SU-DHL-6 (cell line): ENCODE measurements around the gene KRTAP4-5.

Experiments
- H2AFZ ChIP-seq: fragments of 200-600 bp; sonication (generic); 2 replicates; pipeline ENCODE4 v1.6.1; 2014; ENCODE audit warnings: low read depth, mild to moderate bottlenecking, moderate library complexity, mixed read lengths, antibody characterized with exemption, low read length; ENCODE audit not compliant: severe bottlenecking
- H3F3A ChIP-seq: fragments of 200-600 bp; shearing (Covaris generic); 2 replicates; pipeline ENCODE4 v1.6.0; 2016; ENCODE audit warnings: antibody characterized with exemption, mild to moderate bottlenecking; ENCODE audit not compliant: insufficient read depth
- H3K27ac ChIP-seq: fragments of 200-600 bp; sonication (generic); 2 replicates; pipeline ENCODE4 v1.5.1; 2016; ENCODE audit warnings: low read depth, mild to moderate bottlenecking, low read length, moderate library complexity, mixed read lengths
- H3K27me3 ChIP-seq: fragments of 200-600 bp; sonication (generic), shearing (Covaris generic); 2 replicates; pipeline ENCODE4 v1.6.0; 2014; ENCODE audit warnings: mild to moderate bottlenecking, low read length
- H3K36me3 ChIP-seq: fragments of 200-600 bp; sonication (generic); 2 replicates; pipeline ENCODE4 v1.6.1; 2014; ENCODE audit warnings: mild to moderate bottlenecking, low read length, mixed read lengths
- H3K4me2 ChIP-seq: fragments of 300-600, 200-600 bp; shearing (Covaris generic), sonication (generic); 2 replicates; pipeline ENCODE4 v1.6.0; 2014; ENCODE audit warnings: low read length, low read depth, mild to moderate bottlenecking; ENCODE audit not compliant: poor library complexity, severe bottlenecking
- H3K4me3 ChIP-seq: fragments of 200-600 bp; sonication (generic); 2 replicates; pipeline ENCODE4 v1.5.1; 2014; ENCODE audit warnings: antibody characterized with exemption, low read length, mild to moderate bottlenecking, mixed read lengths; ENCODE audit not compliant: insufficient read depth, poor library complexity, severe bottlenecking
- H3K79me2 ChIP-seq: fragments of 200-600 bp; sonication (generic); 2 replicates; pipeline ENCODE4 v1.6.1; 2014; ENCODE audit warnings: mild to moderate bottlenecking, low read length, moderate library complexity; ENCODE audit not compliant: insufficient read depth
- H3K9ac ChIP-seq: fragments of 200-600 bp; sonication (generic); 2 replicates; pipeline ENCODE4 v1.7.0; 2014; ENCODE audit warnings: mild to moderate bottlenecking, low read length
- H3K9me2 ChIP-seq: fragments of 200-600 bp; sonication (generic); replicated peaks from 2 replicates; pipeline ENCODE4 v1.6.1; 2014; ENCODE audit warnings: low read length; ENCODE audit not compliant: insufficient read depth
- H3K9me3 ChIP-seq: fragments of 200-600 bp; sonication (generic); 2 replicates; pipeline ENCODE4 v1.6.1; 2014; ENCODE audit warnings: low read length, mixed read lengths; ENCODE audit not compliant: insufficient read depth
- H4K20me1 ChIP-seq: fragments of 200-600 bp; sonication (generic); 2 replicates; pipeline ENCODE4 v1.6.1; 2014; ENCODE audit warnings: low read depth, mild to moderate bottlenecking, antibody characterized with exemption, low read length, moderate library complexity, mixed read lengths
- EZH2phosphoT487 ChIP-seq: fragments of 200-600 bp; sonication (generic), shearing (Covaris generic); conservative IDR thresholded peaks from 2 replicates; pipeline ENCODE4 v1.6.1; 2018; ENCODE audit warnings: mild to moderate bottlenecking, antibody characterized with exemption, low read length, moderate library complexity, mixed read lengths
- TF ChIP-seq, protein P1 (sequence below): fragments of 200-600 bp; sonication (generic); IDR thresholded peaks from one replicate; pipeline ENCODE4 v1.5.1; 2017; ENCODE audit warnings: antibody characterized with exemption, mild to moderate bottlenecking, low read length, moderate library complexity; ENCODE audit not compliant: insufficient read depth, poor library complexity, severe bottlenecking

Gene KRTAP4-5

DNA sequence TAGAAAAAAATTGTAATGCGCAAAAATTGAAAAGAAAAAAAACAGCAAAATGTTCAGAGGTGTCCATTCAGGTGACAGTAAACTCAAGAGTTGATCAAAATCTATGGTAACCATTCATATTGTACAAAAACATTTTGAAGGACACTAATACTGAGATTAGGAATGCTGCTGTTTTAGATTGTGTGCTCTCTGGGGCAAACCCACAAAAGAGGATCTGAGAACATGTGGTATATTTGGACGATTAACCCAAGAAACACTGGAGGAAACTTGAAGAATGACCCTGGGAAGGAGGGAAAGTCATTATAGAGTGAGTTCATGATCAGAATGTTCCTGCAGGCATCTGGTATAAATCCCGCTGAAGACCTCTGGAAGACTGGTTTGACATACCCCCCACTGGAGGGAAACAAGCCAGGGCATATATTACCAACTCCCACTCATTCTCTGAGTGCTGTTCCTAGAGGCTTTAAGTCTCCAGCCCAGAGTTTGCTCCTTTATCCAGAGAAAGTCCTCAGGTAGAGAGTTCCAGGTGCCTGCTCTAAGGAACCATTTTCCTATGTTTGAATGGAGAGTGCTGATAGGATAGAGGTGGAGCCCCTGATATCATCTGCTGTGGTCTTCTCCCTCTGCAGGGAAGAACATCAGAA is 27.2 kb upstream of the KRTAP4-5 start:
- Histone ChIP-seq H3K9ac (no peak overlapping the region), H3K27ac (no peak overlapping the region)

DNA sequence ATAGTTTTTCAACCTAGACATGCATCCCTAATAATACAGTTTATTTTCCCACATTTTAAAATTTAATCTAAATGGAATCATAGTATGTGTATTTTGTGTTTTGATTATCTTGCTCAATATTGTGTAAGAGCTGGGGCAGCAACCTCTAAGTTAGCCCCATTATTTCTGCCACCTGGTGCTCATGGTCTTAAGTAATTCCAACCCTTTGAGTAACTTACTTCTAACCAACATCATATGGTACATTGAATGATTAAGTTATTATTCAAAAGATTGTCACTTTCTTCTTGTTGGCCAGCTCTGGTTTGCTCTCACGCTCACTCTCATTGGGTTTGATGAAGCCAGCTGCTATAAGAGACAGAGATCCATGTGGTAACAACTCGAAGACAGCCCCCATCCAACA is 22.3 kb upstream of the KRTAP4-5 start:
- TF ChIP-seq, protein P1, sequence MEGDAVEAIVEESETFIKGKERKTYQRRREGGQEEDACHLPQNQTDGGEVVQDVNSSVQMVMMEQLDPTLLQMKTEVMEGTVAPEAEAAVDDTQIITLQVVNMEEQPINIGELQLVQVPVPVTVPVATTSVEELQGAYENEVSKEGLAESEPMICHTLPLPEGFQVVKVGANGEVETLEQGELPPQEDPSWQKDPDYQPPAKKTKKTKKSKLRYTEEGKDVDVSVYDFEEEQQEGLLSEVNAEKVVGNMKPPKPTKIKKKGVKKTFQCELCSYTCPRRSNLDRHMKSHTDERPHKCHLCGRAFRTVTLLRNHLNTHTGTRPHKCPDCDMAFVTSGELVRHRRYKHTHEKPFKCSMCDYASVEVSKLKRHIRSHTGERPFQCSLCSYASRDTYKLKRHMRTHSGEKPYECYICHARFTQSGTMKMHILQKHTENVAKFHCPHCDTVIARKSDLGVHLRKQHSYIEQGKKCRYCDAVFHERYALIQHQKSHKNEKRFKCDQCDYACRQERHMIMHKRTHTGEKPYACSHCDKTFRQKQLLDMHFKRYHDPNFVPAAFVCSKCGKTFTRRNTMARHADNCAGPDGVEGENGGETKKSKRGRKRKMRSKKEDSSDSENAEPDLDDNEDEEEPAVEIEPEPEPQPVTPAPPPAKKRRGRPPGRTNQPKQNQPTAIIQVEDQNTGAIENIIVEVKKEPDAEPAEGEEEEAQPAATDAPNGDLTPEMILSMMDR, result no peak
- no peak for TF ChIP-seq EZH2phosphoT487
- no peak overlapping the region for H3K27ac ChIP-seq
- H3F3A ChIP-seq, result no peaks in the 10 kb centered on the region
- H3K9me3 ChIP-seq, result no peaks in the 10 kb centered on the region
- no peak overlapping the region for H3K4me2 ChIP-seq
- no peak overlapping the region for H2AFZ ChIP-seq
- no peaks in the 10 kb centered on the region for H3K79me2 ChIP-seq
- H3K9me2 ChIP-seq, result no peaks in the 10 kb centered on the region
- no peaks in the 10 kb centered on the region for H4K20me1 ChIP-seq
- H3K27me3 ChIP-seq, result no peaks in the 10 kb centered on the region
- no peaks in the 10 kb centered on the region for H3K36me3 ChIP-seq
- no peak overlapping the region for H3K4me3 ChIP-seq
- no peak overlapping the region for H3K9ac ChIP-seq

More for the DNA sequence above, 27.2 kb upstream of the KRTAP4-5 start:
- Histone ChIP-seq H3K9me3 (no peaks in the 10 kb centered on the region), H4K20me1 (no peaks in the 10 kb centered on the region), H3K79me2 (no peaks in the 10 kb centered on the region), H3K27me3 (0 out of 2 replicates have a peak, but pooled peaks cover 3% of the 10 kb centered on the region), H3K4me2 (no peak overlapping the region), H3K9me2 (no peaks in the 10 kb centered on the region), H2AFZ (no peak overlapping the region), H3K36me3 (no peaks in the 10 kb centered on the region), H3F3A (no peaks in the 10 kb centered on the region), H3K4me3 (no peak overlapping the region)
- TF ChIP-seq, protein P1, result no peak
- no peak for TF ChIP-seq EZH2phosphoT487

DNA sequence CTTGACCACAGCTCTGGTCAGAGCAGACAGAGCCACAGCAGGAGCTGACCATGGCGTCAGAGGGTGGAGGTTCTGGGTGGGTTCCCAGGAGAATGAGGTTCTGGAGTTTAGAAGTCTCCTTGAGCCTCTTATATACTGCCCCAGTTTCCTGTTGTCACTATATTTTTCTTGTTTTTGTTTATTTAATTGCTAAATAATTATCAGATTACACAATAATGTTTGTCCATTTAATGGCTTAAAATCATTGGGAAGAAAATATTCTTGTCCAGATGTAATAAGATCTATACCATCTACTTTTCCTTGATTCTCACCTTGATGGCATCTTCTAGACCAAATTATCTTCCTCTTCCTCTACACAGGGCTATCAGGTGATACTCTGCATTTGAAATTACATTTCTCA is 18.5 kb upstream of the KRTAP4-5 start, which contains the start of gene KRTAP4-3:
Gene KRTAP4-3, minus strand, starts transcription at position 101 of the 400 bp plus-strand sequence. Its CDS starts 49 bp downstream, at position 52.
- Histone ChIP-seq H3K9me3 (no peaks in the 10 kb centered on the region), H4K20me1 (no peaks in the 10 kb centered on the region), H3K9ac (no peak within 1 kb of the TSS), H3F3A (no peaks in the 10 kb centered on the region), H3K36me3 (no peaks in the 10 kb centered on the region), H3K27ac (no peak within 1 kb of the TSS), H2AFZ (no peak within 1 kb of the TSS), H3K79me2 (no peaks in the 10 kb centered on the region), H3K27me3 (no peaks in the 10 kb centered on the region), H3K4me3 (no peak within 1 kb of the TSS), H3K9me2 (no peaks in the 10 kb centered on the region), H3K4me2 (no peak within 1 kb of the TSS)
- TF ChIP-seq EZH2phosphoT487, result no peak
- TF ChIP-seq, protein P1, result no peak
